DND-41 (cell line): ENCODE results near the gene IFI30.

ENCODE experiments used
- ATAC-seq: fragments of 200-7000 bp; cut with Tn5 transposase; 3 replicates; pipeline ENCODE4 v1.9.1; 2021; ENCODE audit warnings: low read depth; ENCODE audit not compliant: insufficient read depth
- DNase-seq: peaks from one replicate; pipeline ENCODE4 v3.0.0-alpha.2; 2020
- H2AFZ ChIP-seq: 2 replicates; pipeline ENCODE4 v1.6.0; 2012; ENCODE audit warnings: low read depth, low read length
- H3K27ac ChIP-seq: 2 replicates; pipeline ENCODE4 v1.5.1; 2012; ENCODE audit warnings: low read length, inconsistent platforms
- H3K27me3 ChIP-seq: fragments of 200-600 bp; sonication (generic); 2 replicates; pipeline ENCODE4 v1.6.0; 2012; ENCODE audit warnings: low read length, mild to moderate bottlenecking, inconsistent platforms; ENCODE audit not compliant: insufficient read depth, poor library complexity
- H3K36me3 ChIP-seq: 2 replicates; pipeline ENCODE4 v1.5.1; 2012; ENCODE audit warnings: low read length, inconsistent platforms; ENCODE audit not compliant: insufficient read depth
- H3K4me1 ChIP-seq: 2 replicates; pipeline ENCODE4 v1.5.1; 2012; ENCODE audit warnings: mild to moderate bottlenecking, low read length; ENCODE audit not compliant: insufficient read depth
- H3K4me2 ChIP-seq: 2 replicates; pipeline ENCODE4 v1.6.0; 2012; ENCODE audit warnings: mild to moderate bottlenecking, moderate library complexity, low read length, inconsistent platforms; ENCODE audit not compliant: insufficient read depth
- H3K4me3 ChIP-seq, 2 experiments: fragments of 200-600 bp in 1 of 2; shearing (Covaris generic) in 1 of 2; 2 replicates each; pipeline ENCODE4 v1.5.1; 2012 to 2016; ENCODE audit warnings: inconsistent platforms in 2 of 2, low read length in 2 of 2, mild to moderate bottlenecking in 2 of 2, low read depth in 1 of 2, moderate library complexity in 1 of 2
- H3K79me2 ChIP-seq: 2 replicates; pipeline ENCODE4 v1.6.0; 2012; ENCODE audit warnings: low read length, inconsistent platforms; ENCODE audit not compliant: insufficient read depth
- H3K9ac ChIP-seq: 2 replicates; pipeline ENCODE4 v1.6.0; 2012; ENCODE audit warnings: low read depth, mild to moderate bottlenecking, inconsistent platforms, low read length, moderate library complexity
- H3K9me3 ChIP-seq: 2 replicates; pipeline ENCODE4 v1.5.1; 2012; ENCODE audit warnings: low read length, moderate library complexity, mild to moderate bottlenecking, inconsistent platforms; ENCODE audit not compliant: insufficient read depth, severe bottlenecking
- H4K20me1 ChIP-seq: 2 replicates; pipeline ENCODE4 v1.6.0; 2012; ENCODE audit warnings: low read length; ENCODE audit not compliant: insufficient read depth
- EZH2 ChIP-seq: IDR thresholded peaks from 3 replicates; pipeline ENCODE4 v1.6.1; 2012; ENCODE audit warnings: borderline replicate concordance, low read depth, mild to moderate bottlenecking, moderate library complexity, low read length, inconsistent platforms; ENCODE audit not compliant: severe bottlenecking
- TF ChIP-seq, protein P1 (sequence below): IDR thresholded peaks from 2 replicates; pipeline ENCODE4 v1.5.1; 2012; ENCODE audit warnings: borderline replicate concordance, low read length, moderate library complexity, mild to moderate bottlenecking; ENCODE audit not compliant: poor library complexity, severe bottlenecking; ENCODE audit errors: extremely low read depth

Gene IFI30

DNA sequence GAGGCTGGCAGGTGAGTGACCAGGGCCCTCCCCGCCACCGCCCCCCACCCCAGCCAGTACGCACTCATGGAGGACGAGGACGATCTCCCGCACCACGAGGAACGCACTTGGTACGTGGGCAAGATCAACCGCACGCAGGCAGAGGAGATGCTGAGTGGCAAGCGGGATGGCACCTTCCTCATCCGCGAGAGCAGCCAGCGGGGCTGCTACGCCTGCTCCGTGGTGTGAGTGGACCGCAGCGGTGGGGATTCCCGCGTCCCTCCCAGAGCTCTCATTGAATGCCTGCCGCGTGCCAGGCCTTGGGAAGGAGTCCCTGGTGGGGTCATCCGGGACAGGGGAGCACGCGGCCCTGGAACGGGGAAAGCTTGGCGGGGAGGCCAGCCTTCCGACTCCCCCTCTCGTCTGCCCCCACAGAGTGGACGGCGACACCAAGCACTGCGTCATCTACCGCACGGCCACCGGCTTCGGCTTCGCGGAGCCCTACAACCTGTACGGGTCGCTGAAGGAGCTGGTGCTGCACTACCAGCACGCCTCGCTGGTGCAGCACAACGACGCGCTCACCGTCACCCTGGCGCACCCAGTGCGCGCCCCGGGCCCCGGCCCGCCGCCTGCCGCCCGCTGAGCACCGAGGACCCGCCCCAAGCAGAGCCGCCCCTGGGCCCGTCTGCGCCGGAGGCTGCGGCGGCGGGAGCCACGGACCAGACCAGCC is 4.8 kb upstream of the IFI30 start:
- Histone ChIP-seq H3K27me3 (peaks cover 7% of the 10 kb centered on the region), H3K4me3 (no peak overlapping the region), H3K4me1 (peaks cover 10% of the 10 kb centered on the region), H3K4me2 (no peak overlapping the region), H4K20me1 (no peaks in the 10 kb centered on the region), H3K27ac (no peak overlapping the region), H3K36me3 (peaks cover 41% of the 10 kb centered on the region), H3K9me3 (no peaks in the 10 kb centered on the region), H2AFZ (no peak overlapping the region), H3K79me2 (no peaks in the 10 kb centered on the region), H3K9ac (no peak overlapping the region)
- TF ChIP-seq, protein P1, sequence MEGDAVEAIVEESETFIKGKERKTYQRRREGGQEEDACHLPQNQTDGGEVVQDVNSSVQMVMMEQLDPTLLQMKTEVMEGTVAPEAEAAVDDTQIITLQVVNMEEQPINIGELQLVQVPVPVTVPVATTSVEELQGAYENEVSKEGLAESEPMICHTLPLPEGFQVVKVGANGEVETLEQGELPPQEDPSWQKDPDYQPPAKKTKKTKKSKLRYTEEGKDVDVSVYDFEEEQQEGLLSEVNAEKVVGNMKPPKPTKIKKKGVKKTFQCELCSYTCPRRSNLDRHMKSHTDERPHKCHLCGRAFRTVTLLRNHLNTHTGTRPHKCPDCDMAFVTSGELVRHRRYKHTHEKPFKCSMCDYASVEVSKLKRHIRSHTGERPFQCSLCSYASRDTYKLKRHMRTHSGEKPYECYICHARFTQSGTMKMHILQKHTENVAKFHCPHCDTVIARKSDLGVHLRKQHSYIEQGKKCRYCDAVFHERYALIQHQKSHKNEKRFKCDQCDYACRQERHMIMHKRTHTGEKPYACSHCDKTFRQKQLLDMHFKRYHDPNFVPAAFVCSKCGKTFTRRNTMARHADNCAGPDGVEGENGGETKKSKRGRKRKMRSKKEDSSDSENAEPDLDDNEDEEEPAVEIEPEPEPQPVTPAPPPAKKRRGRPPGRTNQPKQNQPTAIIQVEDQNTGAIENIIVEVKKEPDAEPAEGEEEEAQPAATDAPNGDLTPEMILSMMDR = no peak
- TF ChIP-seq EZH2 = no peak
- DNase-seq = no peak
- ATAC-seq = no peak

DNA sequence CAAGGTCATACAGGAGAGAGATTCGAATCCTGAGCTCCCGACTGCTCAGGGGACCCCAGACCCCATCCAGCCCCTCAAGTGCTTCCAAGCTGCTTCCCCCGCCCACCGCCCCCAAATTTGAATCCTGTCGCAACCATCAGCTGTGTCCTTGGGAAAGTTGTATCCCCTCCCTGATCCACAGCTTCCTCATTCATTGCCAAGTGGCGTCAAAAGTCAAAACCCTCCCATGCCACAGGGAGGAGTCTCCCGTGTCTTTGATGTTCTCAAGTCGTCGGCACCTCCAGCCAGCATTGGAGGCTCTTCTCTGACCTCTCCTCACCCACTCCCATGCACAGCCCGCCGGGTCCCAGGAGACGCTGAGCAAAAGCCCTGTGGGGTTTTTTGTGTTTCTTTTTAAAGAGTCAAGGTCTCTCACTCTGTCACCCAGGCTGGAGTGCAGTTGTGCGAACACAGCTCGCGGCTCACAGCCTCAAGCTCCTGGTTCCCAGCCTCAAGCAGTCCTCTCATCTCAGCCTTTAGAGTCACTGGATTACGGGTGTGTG is 2.8 kb upstream of the IFI30 start:
- TF ChIP-seq, protein P1 = no peak
- no peak for TF ChIP-seq EZH2
- H3K4me1 ChIP-seq = peaks cover 17% of the 10 kb centered on the region

DNA sequence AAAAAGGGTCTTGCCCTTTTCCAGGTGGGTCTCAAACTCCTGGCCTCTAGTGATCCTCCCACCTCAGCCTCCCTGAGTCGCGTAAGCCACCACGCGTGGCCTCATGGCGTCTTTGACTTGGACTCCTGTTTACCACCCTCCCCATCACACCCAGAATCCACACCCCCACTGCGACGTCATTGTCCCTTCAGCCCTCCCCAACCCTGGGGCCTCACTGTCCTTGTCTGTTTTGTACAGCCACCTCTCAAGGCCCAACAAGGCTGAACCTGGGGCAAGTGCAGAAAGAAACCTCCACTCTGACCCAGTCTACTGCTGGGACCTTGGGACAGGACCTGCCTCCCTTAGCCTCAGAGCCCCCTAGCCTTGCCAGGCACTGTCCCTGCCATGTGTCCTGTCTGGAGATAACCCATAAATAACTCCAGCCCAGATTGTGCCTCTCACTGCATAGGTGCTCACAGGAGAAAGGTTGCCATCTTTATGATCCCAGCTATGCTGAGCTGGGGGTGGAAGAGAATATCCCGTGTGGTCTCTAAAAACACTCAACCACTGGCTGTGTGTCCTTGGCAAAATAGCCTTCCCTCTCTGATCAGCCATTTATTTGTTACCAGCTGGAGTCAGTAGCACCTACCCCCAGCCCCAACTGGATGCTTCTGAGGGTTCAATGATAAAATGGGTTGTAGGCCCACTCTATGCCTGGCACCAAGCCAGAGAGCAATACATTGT is 1.8 kb upstream of the IFI30 start:
- DNase-seq (no peak), ATAC-seq (no peak)
- Histone ChIP-seq H3K4me2 (no peak overlapping the region), H3K4me3 (no peak overlapping the region), H3K27ac (no peak overlapping the region), H2AFZ (no peak overlapping the region), H4K20me1 (no peaks in the 10 kb centered on the region; the same call in 1 of the 2 replicates), H3K4me1 (peaks cover 17% of the 10 kb centered on the region), H3K79me2 (no peaks in the 10 kb centered on the region), H3K27me3 (peaks cover 22% of the 10 kb centered on the region), H3K9me3 (no peaks in the 10 kb centered on the region), H3K9ac (no peak overlapping the region), H3K36me3 (peaks cover 28% of the 10 kb centered on the region)
- TF ChIP-seq EZH2 = no peak
- TF ChIP-seq, protein P1 = no peak

More for the DNA sequence above, 2.8 kb upstream of the IFI30 start:
- Histone ChIP-seq H3K4me3 (no peak overlapping the region), H3K27me3 (peaks cover 22% of the 10 kb centered on the region), H3K79me2 (no peaks in the 10 kb centered on the region), H3K36me3 (peaks cover 35% of the 10 kb centered on the region), H3K4me2 (no peak overlapping the region), H3K27ac (no peak overlapping the region), H3K9me3 (no peaks in the 10 kb centered on the region), H3K9ac (no peak overlapping the region), H2AFZ (no peak overlapping the region), H4K20me1 (no peaks in the 10 kb centered on the region)
- no peak for DNase-seq
- no peak for ATAC-seq
